Measurements from ENCODE around the gene UBE2Z.

UBE2Z gene

DNA sequence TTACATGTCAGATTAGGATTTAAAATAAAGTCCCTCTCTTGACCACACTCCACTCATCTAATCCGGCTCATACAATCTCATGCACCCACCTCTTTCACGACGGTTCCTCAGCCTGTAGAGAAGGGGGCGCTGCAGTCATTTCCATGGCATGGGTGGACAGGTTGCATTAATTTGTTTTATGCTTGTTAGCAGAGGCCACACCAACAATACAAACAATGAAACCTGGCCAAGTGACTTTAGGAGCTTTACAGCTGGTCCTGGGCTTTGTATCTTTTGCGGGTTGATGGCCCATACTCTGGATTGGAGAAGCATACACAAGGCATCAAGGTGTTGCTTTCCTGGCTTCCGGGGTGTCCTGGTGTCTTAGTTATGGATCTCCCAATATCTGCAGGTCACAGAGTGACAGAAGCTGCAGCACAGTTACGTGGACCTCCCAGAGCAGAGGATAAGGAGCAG, 46.1 kb downstream of the UBE2Z start:
- H3K36me3 ChIP-seq (ENCODE audit: control insufficient read depth, insufficient read depth, low read length): no peaks in the 10 kb centered on the region
- no peaks in the 10 kb centered on the region for H3K4me1 ChIP-seq (ENCODE audit: control insufficient read depth, insufficient read depth, low read length)
- H3K27me3 ChIP-seq (ENCODE audit: control insufficient read depth, insufficient read depth, low read length, poor library complexity, severe bottlenecking): no peaks in the 10 kb centered on the region
- no peak overlapping the region for H3K27ac ChIP-seq (ENCODE audit: insufficient read depth, low read depth, low read length, poor library complexity, severe bottlenecking)
- WGBS, 2 experiments: 44 to 46% methylated on average over 7 of the region's 7 CpGs
- no peaks in the 10 kb centered on the region for H3K9me3 ChIP-seq (ENCODE audit: control insufficient read depth, low read length)
- H3K4me3 ChIP-seq (ENCODE audit: insufficient read depth, low read depth, low read length): no peak overlapping the region

DNA sequence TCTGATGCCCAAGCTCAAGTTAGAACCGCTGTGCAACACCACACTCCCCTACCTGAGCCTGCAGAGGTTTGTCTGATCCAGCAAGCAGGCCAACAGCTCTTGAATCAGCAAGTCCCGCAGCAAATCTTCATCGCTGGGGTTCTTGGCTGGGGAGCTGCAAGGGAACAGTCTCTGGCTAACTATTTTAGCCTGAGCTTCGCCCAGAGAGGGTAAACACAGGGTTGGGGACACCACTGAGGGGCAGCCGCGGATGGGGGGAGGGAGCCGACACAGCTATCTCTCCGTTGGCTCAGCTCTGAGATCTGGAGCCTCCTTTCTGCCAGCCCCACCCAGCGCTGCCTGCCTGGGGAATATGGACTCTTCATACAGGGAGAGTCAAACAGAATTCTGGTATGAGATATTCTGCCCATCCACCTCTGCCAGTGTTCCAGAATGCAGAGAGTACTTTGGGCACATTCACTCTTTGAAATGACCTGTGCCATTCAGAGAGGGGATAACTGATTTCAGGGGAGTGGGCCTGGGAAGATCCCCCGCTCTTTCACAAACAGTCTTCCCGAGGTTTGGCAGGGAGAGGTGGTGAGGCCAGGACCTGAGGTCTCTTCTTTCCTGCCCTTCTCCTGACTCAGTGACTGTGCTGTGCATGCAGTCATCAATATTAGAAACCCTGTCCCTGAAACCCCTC, 52.8 kb downstream of the UBE2Z start:
- H3K27ac ChIP-seq (ENCODE audit: insufficient read depth, low read depth, low read length, poor library complexity, severe bottlenecking): no peak overlapping the region
- 36 to 39% methylated on average over 11 of the region's 11 CpGs for WGBS, 2 experiments

DNA sequence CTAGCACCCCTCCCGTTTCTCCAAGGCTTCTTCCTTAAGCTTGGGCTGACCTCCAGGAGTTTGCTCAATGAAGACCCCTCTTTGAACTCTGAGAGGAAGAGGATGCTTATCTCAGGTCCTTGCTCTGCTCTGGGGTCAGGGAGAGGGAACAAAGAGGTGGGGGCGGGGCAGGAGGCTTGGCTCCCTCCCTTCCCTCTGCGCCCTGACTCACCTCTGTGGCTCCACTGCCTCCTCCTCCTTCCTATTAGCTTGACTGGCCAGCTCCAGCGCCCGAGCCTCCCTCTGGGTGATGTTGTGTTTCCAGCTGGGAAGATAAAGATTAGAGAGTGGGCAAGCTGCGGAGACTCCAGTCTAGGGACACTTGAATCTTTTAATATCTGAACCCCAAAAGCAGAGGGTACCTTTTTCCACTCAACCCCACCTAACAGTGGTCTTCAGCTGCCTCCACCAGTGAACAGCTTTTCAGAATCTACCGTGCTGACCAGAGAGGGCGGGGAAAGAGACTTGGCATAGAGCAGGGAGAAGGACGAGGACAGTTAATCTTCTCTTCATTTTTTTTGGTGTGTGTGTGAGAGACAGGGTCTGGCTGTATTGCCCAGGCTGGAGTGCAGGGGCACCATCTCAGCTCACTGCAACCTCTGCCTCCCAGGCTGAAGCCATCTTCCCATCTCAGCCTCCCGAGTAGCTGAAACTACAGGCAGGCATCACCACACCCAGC, 53.5 kb downstream of the UBE2Z start:
- peaks cover 11% of the 10 kb centered on the region for H3K4me1 ChIP-seq (ENCODE audit: control insufficient read depth, insufficient read depth, low read length)
- H3K27me3 ChIP-seq (ENCODE audit: control insufficient read depth, insufficient read depth, low read length, poor library complexity, severe bottlenecking): no peaks in the 10 kb centered on the region
- H3K4me3 ChIP-seq (ENCODE audit: insufficient read depth, low read depth, low read length): no peak overlapping the region
- no peaks in the 10 kb centered on the region for H3K36me3 ChIP-seq (ENCODE audit: control insufficient read depth, insufficient read depth, low read length)
- H3K9me3 ChIP-seq (ENCODE audit: control insufficient read depth, low read length): no peaks in the 10 kb centered on the region
- 37 to 45% methylated on average over 7 to 10 of the region's 10 CpGs for WGBS, 2 experiments
- H3K27ac ChIP-seq (ENCODE audit: insufficient read depth, low read depth, low read length, poor library complexity, severe bottlenecking): no peak overlapping the region

More for the DNA sequence above, 52.8 kb downstream of the UBE2Z start:
- H3K36me3 ChIP-seq (ENCODE audit: control insufficient read depth, insufficient read depth, low read length): no peaks in the 10 kb centered on the region
- no peaks in the 10 kb centered on the region for H3K27me3 ChIP-seq (ENCODE audit: control insufficient read depth, insufficient read depth, low read length, poor library complexity, severe bottlenecking)
- H3K4me3 ChIP-seq (ENCODE audit: insufficient read depth, low read depth, low read length): no peak overlapping the region
- peaks cover 11% of the 10 kb centered on the region for H3K4me1 ChIP-seq (ENCODE audit: control insufficient read depth, insufficient read depth, low read length)
- H3K9me3 ChIP-seq (ENCODE audit: control insufficient read depth, low read length): no peaks in the 10 kb centered on the region

GRCh38 chr17:48970224-48970623, 62.0 kb downstream of the UBE2Z start:
- 74 to 80% methylated on average over 4 of the region's 4 CpGs for WGBS, 2 experiments
- Histone ChIP-seq H3K36me3 (ENCODE audit: control insufficient read depth, insufficient read depth, low read length) (no peaks in the 10 kb centered on the region), H3K9me3 (ENCODE audit: control insufficient read depth, low read length) (no peaks in the 10 kb centered on the region), H3K27me3 (ENCODE audit: control insufficient read depth, insufficient read depth, low read length, poor library complexity, severe bottlenecking) (no peaks in the 10 kb centered on the region), H3K27ac (ENCODE audit: insufficient read depth, low read depth, low read length, poor library complexity, severe bottlenecking) (no peak overlapping the region), H3K4me3 (ENCODE audit: insufficient read depth, low read depth, low read length) (no peak overlapping the region), H3K4me1 (ENCODE audit: control insufficient read depth, insufficient read depth, low read length) (peaks cover 14% of the 10 kb centered on the region)

- Histone ChIP-seq H3K4me3 (ENCODE audit: insufficient read depth, low read depth, low read length) (no peak overlapping the region), H3K4me1 (ENCODE audit: control insufficient read depth, insufficient read depth, low read length) (peaks cover 14% of the 10 kb centered on the region), H3K27ac (ENCODE audit: insufficient read depth, low read depth, low read length, poor library complexity, severe bottlenecking) (no peak overlapping the region), H3K27me3 (ENCODE audit: control insufficient read depth, insufficient read depth, low read length, poor library complexity, severe bottlenecking) (no peaks in the 10 kb centered on the region), H3K9me3 (ENCODE audit: control insufficient read depth, low read length) (no peaks in the 10 kb centered on the region), H3K36me3 (ENCODE audit: control insufficient read depth, insufficient read depth, low read length) (no peaks in the 10 kb centered on the region)
- WGBS, 2 experiments: 75 to 81% methylated on average over 12 of the region's 12 CpGs
These were observed 62.9 kb downstream of the UBE2Z start for GRCh38 chr17:48970865-48971687.

GRCh38 chr17:48972749-48973097, 64.5 kb downstream of the UBE2Z start:
- Histone ChIP-seq H3K27me3 (ENCODE audit: control insufficient read depth, insufficient read depth, low read length, poor library complexity, severe bottlenecking) (no peaks in the 10 kb centered on the region), H3K27ac (ENCODE audit: insufficient read depth, low read depth, low read length, poor library complexity, severe bottlenecking) (no peak overlapping the region), H3K9me3 (ENCODE audit: control insufficient read depth, low read length) (no peaks in the 10 kb centered on the region), H3K4me3 (ENCODE audit: insufficient read depth, low read depth, low read length) (no peak overlapping the region), H3K36me3 (ENCODE audit: control insufficient read depth, insufficient read depth, low read length) (no peaks in the 10 kb centered on the region), H3K4me1 (ENCODE audit: control insufficient read depth, insufficient read depth, low read length) (peaks cover 14% of the 10 kb centered on the region)
- WGBS, 2 experiments: 70 to 80% methylated on average over 7 of the region's 7 CpGs

DNA sequence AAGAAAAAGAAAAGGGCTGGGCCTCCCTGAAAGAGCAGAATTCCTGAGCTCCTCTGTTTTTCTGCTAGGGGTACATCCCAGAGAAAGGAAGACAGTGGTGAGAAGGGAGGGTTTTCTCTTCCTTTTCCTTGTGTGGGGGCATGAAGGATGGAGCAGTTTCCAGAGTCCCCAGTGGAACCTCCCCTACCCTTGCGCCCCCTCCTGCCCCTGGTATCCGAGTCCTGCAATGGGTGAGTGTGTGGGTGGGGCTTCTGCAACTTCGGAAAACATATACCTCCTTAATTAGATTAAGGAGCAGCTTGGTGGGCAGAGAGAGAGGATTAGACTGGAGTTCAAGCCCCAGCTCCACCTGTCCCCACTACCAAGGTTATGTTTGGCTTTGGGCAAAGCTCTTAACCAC, 65.6 kb downstream of the UBE2Z start:
- H3K27me3 ChIP-seq (ENCODE audit: control insufficient read depth, insufficient read depth, low read length, poor library complexity, severe bottlenecking): no peaks in the 10 kb centered on the region
- H3K4me3 ChIP-seq (ENCODE audit: insufficient read depth, low read depth, low read length): no peak overlapping the region
- 59% methylated on average over 3 of the region's 3 CpGs; no CpG with 5 or more reads in 1 of the 2 experiments for WGBS, 2 experiments
- H3K9me3 ChIP-seq (ENCODE audit: control insufficient read depth, low read length): no peaks in the 10 kb centered on the region
- no peaks in the 10 kb centered on the region for H3K36me3 ChIP-seq (ENCODE audit: control insufficient read depth, insufficient read depth, low read length)
- peaks cover 14% of the 10 kb centered on the region for H3K4me1 ChIP-seq (ENCODE audit: control insufficient read depth, insufficient read depth, low read length)
- no peak overlapping the region for H3K27ac ChIP-seq (ENCODE audit: insufficient read depth, low read depth, low read length, poor library complexity, severe bottlenecking)

Data from ectodermal cell (in vitro differentiated cells).